ENCODE measurements around the gene COMMD1.

Gene COMMD1

DNA sequence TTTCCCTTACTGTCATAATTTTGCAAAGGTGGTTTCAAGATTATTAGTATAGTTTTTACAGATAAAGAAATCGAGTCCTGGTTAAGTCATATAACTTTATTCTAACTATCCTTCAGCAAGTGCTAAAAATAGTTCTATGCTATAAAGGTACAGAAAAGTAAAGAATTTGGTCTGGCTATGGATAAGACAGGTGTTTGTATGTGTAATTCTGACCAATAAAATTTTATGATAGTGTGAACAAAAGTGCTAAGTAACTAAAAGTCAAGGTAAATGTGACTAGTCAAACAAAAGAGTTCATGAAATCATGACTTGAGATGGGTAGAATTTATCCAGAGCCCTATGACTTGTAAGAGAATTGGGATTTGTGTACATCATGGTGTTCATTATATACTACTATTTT, 140.7 kb downstream of the COMMD1 start:
- TF ChIP-seq, protein P1, sequence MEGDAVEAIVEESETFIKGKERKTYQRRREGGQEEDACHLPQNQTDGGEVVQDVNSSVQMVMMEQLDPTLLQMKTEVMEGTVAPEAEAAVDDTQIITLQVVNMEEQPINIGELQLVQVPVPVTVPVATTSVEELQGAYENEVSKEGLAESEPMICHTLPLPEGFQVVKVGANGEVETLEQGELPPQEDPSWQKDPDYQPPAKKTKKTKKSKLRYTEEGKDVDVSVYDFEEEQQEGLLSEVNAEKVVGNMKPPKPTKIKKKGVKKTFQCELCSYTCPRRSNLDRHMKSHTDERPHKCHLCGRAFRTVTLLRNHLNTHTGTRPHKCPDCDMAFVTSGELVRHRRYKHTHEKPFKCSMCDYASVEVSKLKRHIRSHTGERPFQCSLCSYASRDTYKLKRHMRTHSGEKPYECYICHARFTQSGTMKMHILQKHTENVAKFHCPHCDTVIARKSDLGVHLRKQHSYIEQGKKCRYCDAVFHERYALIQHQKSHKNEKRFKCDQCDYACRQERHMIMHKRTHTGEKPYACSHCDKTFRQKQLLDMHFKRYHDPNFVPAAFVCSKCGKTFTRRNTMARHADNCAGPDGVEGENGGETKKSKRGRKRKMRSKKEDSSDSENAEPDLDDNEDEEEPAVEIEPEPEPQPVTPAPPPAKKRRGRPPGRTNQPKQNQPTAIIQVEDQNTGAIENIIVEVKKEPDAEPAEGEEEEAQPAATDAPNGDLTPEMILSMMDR (conservative IDR thresholded peaks at IDR 0.05; ENCODE audit: control insufficient read depth, insufficient read depth, low read depth, low read length), result no peak
- DNase-seq (ENCODE audit: low read depth), result no peak
- no peak overlapping the region for H3K4me3 ChIP-seq (ENCODE audit: control insufficient read depth, low read depth, low read length)

DNA sequence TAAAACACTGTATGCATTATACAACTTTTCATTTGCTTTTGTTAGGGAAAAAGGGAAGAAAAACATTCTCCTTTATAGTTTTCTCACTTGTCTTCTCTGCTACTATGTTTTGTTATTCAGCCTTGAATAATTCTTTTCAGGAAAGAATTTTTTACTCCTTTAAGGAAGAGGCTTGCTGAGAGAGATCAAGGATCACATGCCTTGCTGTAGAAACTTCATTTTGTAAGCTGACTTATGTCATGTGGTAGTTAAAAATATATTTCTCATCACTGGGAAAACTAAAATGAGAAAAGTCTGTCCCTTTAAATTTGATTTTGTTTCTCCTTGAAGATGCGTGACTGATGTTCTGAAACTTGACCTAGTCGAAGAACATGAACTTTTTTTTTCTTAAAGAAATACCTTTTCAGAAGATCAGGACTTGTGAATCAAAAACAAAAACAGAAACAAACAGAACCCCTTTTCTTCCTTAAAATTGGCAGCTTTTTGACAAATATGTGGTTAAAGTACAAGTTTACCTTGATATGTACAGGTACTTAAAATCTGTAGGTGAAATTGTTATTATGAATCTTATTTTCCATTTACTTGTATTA, 145.1 kb downstream of the COMMD1 start:
- TF ChIP-seq, protein P1 (conservative IDR thresholded peaks at IDR 0.05; ENCODE audit: control insufficient read depth, insufficient read depth, low read depth, low read length), result no peak
- DNase-seq (ENCODE audit: low read depth), result no peak
- H3K4me3 ChIP-seq (ENCODE audit: control insufficient read depth, low read depth, low read length), result no peak overlapping the region

DNA sequence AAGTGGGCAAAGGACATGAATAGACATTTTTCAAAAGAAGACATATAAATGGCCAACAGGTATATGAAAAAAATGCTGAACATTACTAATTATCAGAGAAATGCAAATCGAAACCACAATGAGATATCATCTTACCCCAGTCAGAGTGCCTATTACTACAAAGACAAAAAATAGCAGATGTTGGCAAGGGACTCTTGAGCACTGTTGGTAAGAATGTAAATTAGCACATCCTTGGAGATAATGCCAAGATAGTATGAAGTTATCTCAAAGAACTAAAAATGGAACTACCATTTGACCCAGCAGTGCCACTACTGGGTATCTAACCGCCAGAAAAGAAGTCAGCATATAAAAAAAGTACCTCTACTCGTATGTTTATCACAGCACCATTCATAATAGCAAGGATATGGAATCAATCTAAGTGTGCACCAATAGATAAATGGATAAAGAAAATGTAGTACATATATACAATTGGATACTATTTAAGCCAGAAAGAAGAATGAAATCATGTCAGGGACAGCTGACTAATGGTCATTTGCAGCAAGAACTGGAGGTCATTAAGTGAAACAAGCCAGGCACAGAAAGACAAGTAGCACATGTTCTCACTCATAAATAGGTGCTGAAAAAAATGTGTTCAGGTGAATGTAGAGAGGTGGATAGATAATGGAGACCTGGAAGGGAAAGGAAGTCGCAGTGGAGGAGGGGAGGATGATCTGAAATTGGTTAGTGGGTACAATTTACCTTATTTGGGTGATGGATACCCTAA, 148.7 kb downstream of the COMMD1 start:
- TF ChIP-seq, protein P1 (conservative IDR thresholded peaks at IDR 0.05; ENCODE audit: control insufficient read depth, insufficient read depth, low read depth, low read length), result no peak
- DNase-seq (ENCODE audit: low read depth), result no peak
- H3K4me3 ChIP-seq (ENCODE audit: control insufficient read depth, low read depth, low read length), result no peak overlapping the region

GRCh38 chr2:62054916-62055450, 149.5 kb downstream of the COMMD1 start:
- TF ChIP-seq, protein P1 (conservative IDR thresholded peaks at IDR 0.05; ENCODE audit: control insufficient read depth, insufficient read depth, low read depth, low read length), result no peak
- DNase-seq (ENCODE audit: low read depth), result no peak
- no peak overlapping the region for H3K4me3 ChIP-seq (ENCODE audit: control insufficient read depth, low read depth, low read length)

- peak; percentile 5 for DNase-seq (ENCODE audit: low read depth)
- H3K4me3 ChIP-seq (ENCODE audit: control insufficient read depth, low read depth, low read length), result no peak overlapping the region
- TF ChIP-seq, protein P1 (conservative IDR thresholded peaks at IDR 0.05; ENCODE audit: control insufficient read depth, insufficient read depth, low read depth, low read length), result no peak
Observed at GRCh38 chr2:62055724-62056336, 150.4 kb downstream of the COMMD1 start.

GRCh38 chr2:62056341-62056740, 150.9 kb downstream of the COMMD1 start:
- no peak for DNase-seq (ENCODE audit: low read depth)
- no peak overlapping the region for H3K4me3 ChIP-seq (ENCODE audit: control insufficient read depth, low read depth, low read length)
- TF ChIP-seq, protein P1 (conservative IDR thresholded peaks at IDR 0.05; ENCODE audit: control insufficient read depth, insufficient read depth, low read depth, low read length), result no peak
